Chondrocyte (in vitro differentiated cells): ENCODE data around the gene NBPF4. TPM values are rescaled to one million over a fixed set of nuclear protein-coding genes. Genes with fewer than 3 reads are reported as not detected.
"Not testable (repeated sequence)": the region's sequence is repeated elsewhere in the genome, so short reads cannot be mapped to it uniquely, and the experiment has no call there.

ENCODE experiments used
- DNase-seq: peaks from one replicate; pipeline ENCODE4 v3.0.0; 2021; ENCODE audit warnings: mixed read lengths, low spot score
- H3K27ac Mint-ChIP-seq: one replicate; pipeline ENCODE4 v1.8.0; 2021; ENCODE audit warnings: mild to moderate bottlenecking, moderate library complexity, mixed read lengths; ENCODE audit not compliant: unreplicated experiment
- H3K27me3 Mint-ChIP-seq: 2 replicates; pipeline ENCODE4 v1.8.0; 2021; ENCODE audit warnings: low read depth, mixed read lengths
- H3K36me3 Mint-ChIP-seq: 2 replicates; pipeline ENCODE4 v1.8.0; 2021; ENCODE audit warnings: low read depth, mixed read lengths
- H3K4me1 Mint-ChIP-seq: 2 replicates; pipeline ENCODE4 v1.8.0; 2021; ENCODE audit warnings: low read depth, mild to moderate bottlenecking, mixed read lengths
- H3K4me3 Mint-ChIP-seq: one replicate; pipeline ENCODE4 v1.8.0; 2021; ENCODE audit warnings: mild to moderate bottlenecking, moderate library complexity, mixed read lengths; ENCODE audit not compliant: unreplicated experiment
- H3K9me3 Mint-ChIP-seq: 2 replicates; pipeline ENCODE4 v1.8.0; 2021; ENCODE audit warnings: low read depth, mixed read lengths
- CTCF ChIP-seq: fragments of 200-600 bp; sonication (generic); IDR thresholded peaks from 2 replicates; pipeline ENCODE4 v1.5.0; 2021; ENCODE audit warnings: antibody characterized with exemption, mild to moderate bottlenecking, moderate library complexity
- total RNA-seq: library from RNA; stranded (reverse); gene quantifications from 3 replicates; pipeline ENCODE4 v1.2.1, GENCODE V29; 2021

The NBPF4 gene
- total RNA-seq, 1 donor from 2014 or later: not detected

GRCh38 chr1:108211014-108211413 is 32.9 kb downstream of the NBPF4 start:
- DNase-seq: no peak
- Mint-ChIP-seq H3K4me3 (no peak overlapping the region), H3K27ac (no peak overlapping the region), H3K27me3 (peaks cover 24% of the 10 kb centered on the region), H3K9me3 (no peaks in the 10 kb centered on the region), H3K36me3 (peaks cover 4% of the 10 kb centered on the region), H3K4me1 (peaks cover 4% of the 10 kb centered on the region)
- no peak for TF ChIP-seq CTCF

- Mint-ChIP-seq H3K4me3 (no peak overlapping the region), H3K27me3 (peaks cover 24% of the 10 kb centered on the region), H3K36me3 (peaks cover 6% of the 10 kb centered on the region), H3K27ac (no peak overlapping the region), H3K9me3 (peaks cover 5% of the 10 kb centered on the region), H3K4me1 (peaks cover under 1% of the 10 kb centered on the region)
- TF ChIP-seq CTCF: no peak
- no peak for DNase-seq
These were observed 34.3 kb downstream of the NBPF4 start for GRCh38 chr1:108209456-108210108.

- no peak for TF ChIP-seq CTCF
- Mint-ChIP-seq H3K4me3 (no peak overlapping the region), H3K4me1 (no peaks in the 10 kb centered on the region), H3K27ac (no peak overlapping the region), H3K9me3 (peaks cover 11% of the 10 kb centered on the region), H3K36me3 (peaks cover 9% of the 10 kb centered on the region), H3K27me3 (peaks cover 24% of the 10 kb centered on the region)
- no peak for DNase-seq
These were observed 35.0 kb downstream of the NBPF4 start for GRCh38 chr1:108208724-108209446.

GRCh38 chr1:108203582-108203981 is 40.3 kb downstream of the NBPF4 start:
- Mint-ChIP-seq H3K9me3 (peaks cover 12% of the 10 kb centered on the region), H3K4me1 (peaks cover 16% of the 10 kb centered on the region), H3K27me3 (peaks cover 16% of the 10 kb centered on the region)
- DNase-seq, H3K4me3 Mint-ChIP-seq, H3K27ac Mint-ChIP-seq, H3K36me3 Mint-ChIP-seq: not testable (repeated sequence)

- Mint-ChIP-seq H3K4me3 (no peak overlapping the region), H3K27ac (no peak overlapping the region), H3K36me3 (peaks cover 11% of the 10 kb centered on the region), H3K9me3 (peaks cover 12% of the 10 kb centered on the region), H3K4me1 (peaks cover 35% of the 10 kb centered on the region), H3K27me3 (peaks cover 5% of the 10 kb centered on the region)
- DNase-seq: no peak
- no peak for TF ChIP-seq CTCF
These were observed 42.2 kb downstream of the NBPF4 start for GRCh38 chr1:108201687-108202086.
